Testis (tissue), 2 donors: Measurements from ENCODE around the gene ATP5F1A.

ENCODE experiments used
- POLR2A ChIP-seq: fragments of 450-650 bp; IDR thresholded peaks from one replicate; pipeline ENCODE4 v1.6.1; 2017; ENCODE audit warnings: antibody characterized with exemption, mild to moderate bottlenecking, moderate library complexity
- TF ChIP-seq, protein P1 (sequence below), 3 experiments: fragments of 450-650 bp in 2 of 3; fragments of 200-600 bp in 1 of 3; sonication (generic) in 1 of 3; IDR thresholded peaks; one replicate each; pipeline ENCODE4 v1.5.1; 2016 to 2019; ENCODE audit warnings: antibody characterized with exemption in 3 of 3, mild to moderate bottlenecking in 2 of 3, moderate library complexity in 1 of 3

DNA sequence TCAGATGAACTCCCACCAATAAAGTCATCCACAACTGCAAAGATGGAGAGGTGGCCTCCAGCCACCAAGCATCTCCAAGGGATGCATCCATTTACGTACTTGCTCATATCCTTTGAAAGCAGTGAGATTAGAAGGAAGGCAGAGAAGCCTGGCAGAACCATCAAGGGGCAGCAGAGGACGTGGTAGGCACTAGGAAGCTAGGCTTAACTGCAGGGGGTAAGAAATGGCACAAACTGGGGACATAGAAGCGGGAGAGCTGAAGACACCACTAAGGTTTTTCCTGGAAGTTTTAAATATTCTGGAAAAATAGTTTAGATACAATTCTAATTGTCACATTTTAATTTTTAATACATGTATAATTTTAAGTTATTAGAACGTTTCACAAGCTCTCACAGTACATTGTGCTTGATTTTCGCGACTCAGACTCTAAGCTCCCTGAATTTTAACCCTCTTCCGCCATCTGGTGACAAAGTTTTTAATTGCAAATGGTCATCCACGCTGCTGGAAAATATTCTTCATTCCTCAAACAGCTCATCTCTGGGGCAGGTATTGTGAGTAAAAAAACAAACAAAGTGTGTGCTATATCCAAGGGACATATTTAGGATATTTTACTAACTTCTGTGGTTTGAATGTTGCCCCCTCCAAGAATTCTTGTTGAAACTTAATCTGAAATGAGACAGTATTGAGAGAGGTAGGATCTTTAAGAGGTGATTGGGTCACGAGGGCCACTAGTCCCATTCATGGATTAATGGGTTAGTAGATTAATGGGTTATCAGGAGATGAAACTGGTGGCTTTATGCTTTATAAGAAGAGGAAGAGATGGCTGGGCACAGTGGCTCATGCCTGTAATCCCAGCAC lies 24.4 kb downstream of the ATP5F1A start:
- TF ChIP-seq, protein P1, sequence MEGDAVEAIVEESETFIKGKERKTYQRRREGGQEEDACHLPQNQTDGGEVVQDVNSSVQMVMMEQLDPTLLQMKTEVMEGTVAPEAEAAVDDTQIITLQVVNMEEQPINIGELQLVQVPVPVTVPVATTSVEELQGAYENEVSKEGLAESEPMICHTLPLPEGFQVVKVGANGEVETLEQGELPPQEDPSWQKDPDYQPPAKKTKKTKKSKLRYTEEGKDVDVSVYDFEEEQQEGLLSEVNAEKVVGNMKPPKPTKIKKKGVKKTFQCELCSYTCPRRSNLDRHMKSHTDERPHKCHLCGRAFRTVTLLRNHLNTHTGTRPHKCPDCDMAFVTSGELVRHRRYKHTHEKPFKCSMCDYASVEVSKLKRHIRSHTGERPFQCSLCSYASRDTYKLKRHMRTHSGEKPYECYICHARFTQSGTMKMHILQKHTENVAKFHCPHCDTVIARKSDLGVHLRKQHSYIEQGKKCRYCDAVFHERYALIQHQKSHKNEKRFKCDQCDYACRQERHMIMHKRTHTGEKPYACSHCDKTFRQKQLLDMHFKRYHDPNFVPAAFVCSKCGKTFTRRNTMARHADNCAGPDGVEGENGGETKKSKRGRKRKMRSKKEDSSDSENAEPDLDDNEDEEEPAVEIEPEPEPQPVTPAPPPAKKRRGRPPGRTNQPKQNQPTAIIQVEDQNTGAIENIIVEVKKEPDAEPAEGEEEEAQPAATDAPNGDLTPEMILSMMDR (IDR thresholded peaks at IDR 0.05) = peak; percentile 38 to 62 (median 56)
- TF ChIP-seq POLR2A = no peak
